Stomach (tissue), 4 donors: Measurements from ENCODE around the gene PLAGL2.

Source experiments
- CTCF ChIP-seq, 7 experiments: fragments of 450-650 bp in 4 of 7; fragments of 200-600 bp in 3 of 7; sonication (generic) in 3 of 7; IDR thresholded peaks; one replicate each; pipeline ENCODE4 v1.5.1; 2016 to 2019; ENCODE audit warnings: antibody characterized with exemption in 7 of 7, control low read depth in 2 of 7, mild to moderate bottlenecking in 1 of 7
- POLR2A ChIP-seq, 4 donors: fragments of 450-650 bp; IDR thresholded peaks; one replicate each; pipeline ENCODE4 v1.6.1; 2016; ENCODE audit warnings: antibody characterized with exemption in 4 of 4, control low read depth in 2 of 4, mild to moderate bottlenecking in 1 of 4, moderate library complexity in 1 of 4

DNA sequence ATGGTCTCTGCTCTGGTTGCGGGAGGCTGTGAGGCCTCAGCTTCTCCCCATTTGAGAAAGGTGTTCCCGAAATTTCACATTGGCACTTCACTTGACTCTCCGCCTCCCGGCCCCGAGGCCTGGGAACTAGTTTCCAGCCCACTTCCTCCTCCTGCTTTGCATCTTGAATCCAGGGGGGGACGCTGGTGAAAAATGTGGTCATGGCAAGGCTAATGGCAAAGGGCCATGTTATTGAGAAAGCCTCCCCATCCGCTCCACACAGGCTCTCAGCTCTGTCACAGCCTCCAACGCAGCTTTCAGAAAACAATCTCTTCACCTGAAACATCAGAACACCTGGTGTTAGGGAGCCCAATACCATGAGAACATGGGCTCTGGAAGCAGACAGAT, 5.6 kb downstream of the PLAGL2 start:
- no peak for TF ChIP-seq POLR2A (IDR thresholded peaks at IDR 0.05)
- no peak for TF ChIP-seq CTCF (IDR thresholded peaks at IDR 0.05)
